Esophagus squamous epithelium (tissue), 4 donors: ENCODE measurements around the gene GPR141.

Experiments used
- CTCF ChIP-seq, 6 experiments: fragments of 450-650 bp in 4 of 6; fragments of 200-600 bp in 2 of 6; sonication (generic) in 2 of 6; IDR thresholded peaks; one replicate each; pipeline ENCODE4 v1.5.1; 2016 to 2019; ENCODE audit warnings: antibody characterized with exemption in 6 of 6, mild to moderate bottlenecking in 4 of 6, moderate library complexity in 4 of 6
- POLR2A ChIP-seq, 4 donors: fragments of 450-650 bp; IDR thresholded peaks; one replicate each; pipeline ENCODE4 v1.6.1; 2017; ENCODE audit warnings: antibody characterized with exemption in 4 of 4, mild to moderate bottlenecking in 4 of 4, moderate library complexity in 3 of 4

- no peak for TF ChIP-seq POLR2A (IDR thresholded peaks at IDR 0.05)
- no peak for TF ChIP-seq CTCF (IDR thresholded peaks at IDR 0.05)
These were observed 26.5 kb upstream of the GPR141 start for GRCh38 chr7:37656913-37657530.
